CD4-positive, alpha-beta T cell (primary cell): ENCODE measurements around the gene CLDN1. TPM values are rescaled to one million over a fixed set of nuclear protein-coding genes. Genes with fewer than 3 reads are reported as not detected.

Experiments used
- ATAC-seq: fragments of 200-7000 bp; cut with Tn5 transposase; one replicate; pipeline ENCODE4 v1.10.0; 2022; ENCODE audit warnings: mild to moderate bottlenecking; ENCODE audit not compliant: poor library complexity
- CTCF ChIA-PET: fragments of 350-600 bp; sonication (Branson Sonifier 250); formaldehyde crosslinking; loops from one replicate; lab custom pipeline; 2021; ENCODE audit warnings: antibody characterized with exemption, inconsistent platforms; lab: Charles Lee
- POLR2A ChIA-PET: fragments of 350-600 bp; sonication (Branson Sonifier 250); formaldehyde crosslinking; loops from one replicate; lab custom pipeline; 2021; ENCODE audit warnings: antibody characterized with exemption, inconsistent platforms; lab: Charles Lee
- DNase-seq, 14 experiments: peaks; one replicate each; pipeline ENCODE4 v3.0.0-alpha.2; 2013 to 2020; ENCODE audit warnings: mixed read lengths in 2 of 14
- H3K27ac ChIP-seq, 2 donors: one replicate each; pipeline versions ENCODE4 v1.5.1 to v1.7.0; 2013; ENCODE audit warnings: low read length in 2 of 2, low read depth in 1 of 2, mild to moderate bottlenecking in 1 of 2
- H3K27me3 ChIP-seq, 2 experiments: 1 replicate in 1 of 2; 2 replicates in 1 of 2; pipeline versions ENCODE4 v1.6.1 to v1.7.0; 2013; ENCODE audit warnings: low read length in 2 of 2, control low read depth in 1 of 2, mild to moderate bottlenecking in 1 of 2, moderate library complexity in 1 of 2; ENCODE audit not compliant: insufficient read depth in 2 of 2, control insufficient read depth in 1 of 2
- H3K36me3 ChIP-seq: one replicate; pipeline ENCODE4 v1.6.1; 2013; ENCODE audit warnings: low read length, control low read depth; ENCODE audit not compliant: insufficient read depth
- H3K4me1 ChIP-seq: one replicate; pipeline ENCODE4 v1.6.1; 2013; ENCODE audit warnings: low read length, control low read depth; ENCODE audit not compliant: insufficient read depth
- H3K4me3 ChIP-seq: one replicate; pipeline ENCODE4 v1.5.1; 2013; ENCODE audit warnings: mild to moderate bottlenecking, low read length, moderate library complexity
- H3K9me3 ChIP-seq, 2 experiments: 1 replicate in 1 of 2; 2 replicates in 1 of 2; pipeline versions ENCODE4 v1.6.1 to v1.7.0; 2013; ENCODE audit warnings: low read length in 2 of 2, mild to moderate bottlenecking in 2 of 2, control low read depth in 1 of 2, moderate library complexity in 1 of 2; ENCODE audit not compliant: control insufficient read depth in 1 of 2, insufficient read depth in 1 of 2
- H3K27ac Mint-ChIP-seq: one replicate; pipeline ENCODE4 v1.8.0; 2020; ENCODE audit warnings: mixed read lengths
- H3K27me3 Mint-ChIP-seq: one replicate; pipeline ENCODE4 v1.8.0; 2021; ENCODE audit warnings: mixed read lengths
- H3K36me3 Mint-ChIP-seq: one replicate; pipeline ENCODE4 v1.8.0; 2021; ENCODE audit warnings: low read depth, mixed read lengths
- H3K4me1 Mint-ChIP-seq: one replicate; pipeline ENCODE4 v1.8.0; 2021; ENCODE audit warnings: low read depth, mixed read lengths
- H3K4me3 Mint-ChIP-seq: one replicate; pipeline ENCODE4 v1.8.0; 2020; ENCODE audit warnings: mild to moderate bottlenecking, mixed read lengths
- H3K9me3 Mint-ChIP-seq: one replicate; pipeline ENCODE4 v1.8.0; 2020; ENCODE audit warnings: mixed read lengths
- intact Hi-C, 2 experiments: fragments of 100-400 bp; cut with DNase I in 1 of 2; cut with micrococcal nuclease in 1 of 2; formaldehyde crosslinking; loops; one replicate each; pipeline versions ENCODE4 v1.15.1 to v1.9.0; 2023 to 2025; cut with DNase I, micrococcal nuclease
- total RNA-seq, 174 experiments: library from RNA in 2 of 174; stranded (reverse) in 2 of 174; gene quantifications; one replicate each; pipeline ENCODE4 v1.2.3 and lab custom pipeline; 2021 to 2026
- TF ChIP-seq, protein P1 (sequence below): fragments of 200-600 bp; IDR thresholded peaks from one replicate; pipeline ENCODE4 v1.8.0; 2022; ENCODE audit warnings: antibody characterized with exemption, mild to moderate bottlenecking

CLDN1 gene
- total RNA-seq, 2 experiments from 2014 or later = 0.80 to 0.95 TPM

DNA sequence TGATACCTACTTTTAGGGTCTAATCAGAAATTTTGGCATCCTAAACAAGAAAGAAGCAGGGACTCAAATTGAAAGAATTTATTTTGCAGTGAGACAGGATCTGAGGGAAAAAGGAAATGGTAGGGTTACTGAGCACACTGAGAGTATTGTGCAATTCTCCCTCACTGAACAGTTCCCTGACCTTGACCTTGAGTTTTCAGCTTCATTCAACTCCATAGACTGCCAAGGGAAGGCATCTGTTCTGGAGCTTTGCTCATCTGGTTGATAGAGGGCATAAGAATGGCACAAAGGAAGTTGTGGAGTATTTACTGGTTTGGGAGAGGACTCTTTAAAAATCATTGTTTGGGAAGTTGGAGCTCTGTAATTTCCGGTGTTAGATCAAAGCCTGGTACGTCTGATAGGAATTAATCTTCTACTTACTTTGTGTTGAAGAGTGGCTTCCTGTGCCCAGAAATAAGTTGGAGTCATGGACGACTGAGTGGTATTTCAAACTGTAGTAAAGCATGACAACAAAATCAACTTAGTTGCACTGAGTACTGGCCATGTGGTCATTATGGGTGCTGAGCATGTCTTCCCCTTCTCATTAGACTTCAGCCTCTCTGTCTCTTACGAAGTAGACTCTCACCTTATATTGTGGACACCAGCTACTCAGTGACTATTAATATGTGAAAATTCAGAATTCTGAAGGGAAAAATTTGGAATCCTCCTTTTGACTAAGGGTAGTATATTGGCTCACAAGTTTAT is 40.8 kb downstream of the CLDN1 start:
- H3K27ac ChIP-seq = no peak overlapping the region
- Mint-ChIP-seq H3K36me3 (peaks cover 5% of the 10 kb centered on the region), H3K4me1 (no peaks in the 10 kb centered on the region), H3K4me3 (no peak overlapping the region), H3K9me3 (peaks cover 9% of the 10 kb centered on the region), H3K27me3 (peaks cover 4% of the 10 kb centered on the region), H3K27ac (no peak overlapping the region)
- CTCF ChIA-PET = no interaction called here
- intact Hi-C loops = no loop called here
- H3K36me3 ChIP-seq = no peaks in the 10 kb centered on the region
- no peaks in the 10 kb centered on the region for H3K27me3 ChIP-seq
- POLR2A ChIA-PET = no interaction called here
- H3K4me3 ChIP-seq = no peak overlapping the region
- DNase-seq (no peak), ATAC-seq (no peak)
- H3K4me1 ChIP-seq = no peaks in the 10 kb centered on the region
- peaks cover 0 to 10% of the 10 kb centered on the region in 2 experiments for H3K9me3 ChIP-seq
- TF ChIP-seq, protein P1, sequence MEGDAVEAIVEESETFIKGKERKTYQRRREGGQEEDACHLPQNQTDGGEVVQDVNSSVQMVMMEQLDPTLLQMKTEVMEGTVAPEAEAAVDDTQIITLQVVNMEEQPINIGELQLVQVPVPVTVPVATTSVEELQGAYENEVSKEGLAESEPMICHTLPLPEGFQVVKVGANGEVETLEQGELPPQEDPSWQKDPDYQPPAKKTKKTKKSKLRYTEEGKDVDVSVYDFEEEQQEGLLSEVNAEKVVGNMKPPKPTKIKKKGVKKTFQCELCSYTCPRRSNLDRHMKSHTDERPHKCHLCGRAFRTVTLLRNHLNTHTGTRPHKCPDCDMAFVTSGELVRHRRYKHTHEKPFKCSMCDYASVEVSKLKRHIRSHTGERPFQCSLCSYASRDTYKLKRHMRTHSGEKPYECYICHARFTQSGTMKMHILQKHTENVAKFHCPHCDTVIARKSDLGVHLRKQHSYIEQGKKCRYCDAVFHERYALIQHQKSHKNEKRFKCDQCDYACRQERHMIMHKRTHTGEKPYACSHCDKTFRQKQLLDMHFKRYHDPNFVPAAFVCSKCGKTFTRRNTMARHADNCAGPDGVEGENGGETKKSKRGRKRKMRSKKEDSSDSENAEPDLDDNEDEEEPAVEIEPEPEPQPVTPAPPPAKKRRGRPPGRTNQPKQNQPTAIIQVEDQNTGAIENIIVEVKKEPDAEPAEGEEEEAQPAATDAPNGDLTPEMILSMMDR = no peak

DNA sequence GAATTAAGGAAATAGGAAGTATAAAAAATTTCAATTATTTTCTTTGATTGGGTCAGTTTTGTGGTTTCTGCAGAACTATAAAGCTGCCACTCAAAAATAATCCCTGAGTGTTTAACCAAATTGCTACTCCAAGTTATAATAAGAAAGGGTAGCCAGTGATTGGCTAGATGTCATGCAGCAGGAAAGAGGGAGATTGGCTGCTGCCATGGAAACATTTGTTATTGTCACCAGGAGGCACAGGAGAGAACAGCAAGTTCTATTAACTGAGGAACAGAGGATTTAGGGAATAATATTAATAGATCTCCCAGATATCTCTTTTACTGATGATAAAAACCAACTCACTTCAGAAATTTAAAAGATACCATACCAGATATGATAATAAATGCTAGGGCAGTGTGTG is 42.6 kb downstream of the CLDN1 start:
- intact Hi-C loops = no loop called here
- H3K27ac ChIP-seq = no peak overlapping the region
- CTCF ChIA-PET = no interaction called here
- H3K4me1 Mint-ChIP-seq = no peaks in the 10 kb centered on the region
- no peaks in the 10 kb centered on the region for H3K4me1 ChIP-seq
- H3K4me3 ChIP-seq = no peak overlapping the region
- H3K27me3 ChIP-seq = no peaks in the 10 kb centered on the region
- H3K36me3 ChIP-seq = no peaks in the 10 kb centered on the region
- H3K36me3 Mint-ChIP-seq = no peaks in the 10 kb centered on the region
- no peak for DNase-seq
- no peaks in the 10 kb centered on the region for H3K9me3 ChIP-seq
- ATAC-seq = no peak
- TF ChIP-seq, protein P1 = no peak
- H3K4me3 Mint-ChIP-seq = no peak overlapping the region
- peaks cover 4% of the 10 kb centered on the region for H3K27me3 Mint-ChIP-seq
- POLR2A ChIA-PET = no interaction called here
- no peak overlapping the region for H3K27ac Mint-ChIP-seq
- H3K9me3 Mint-ChIP-seq = no peaks in the 10 kb centered on the region

DNA sequence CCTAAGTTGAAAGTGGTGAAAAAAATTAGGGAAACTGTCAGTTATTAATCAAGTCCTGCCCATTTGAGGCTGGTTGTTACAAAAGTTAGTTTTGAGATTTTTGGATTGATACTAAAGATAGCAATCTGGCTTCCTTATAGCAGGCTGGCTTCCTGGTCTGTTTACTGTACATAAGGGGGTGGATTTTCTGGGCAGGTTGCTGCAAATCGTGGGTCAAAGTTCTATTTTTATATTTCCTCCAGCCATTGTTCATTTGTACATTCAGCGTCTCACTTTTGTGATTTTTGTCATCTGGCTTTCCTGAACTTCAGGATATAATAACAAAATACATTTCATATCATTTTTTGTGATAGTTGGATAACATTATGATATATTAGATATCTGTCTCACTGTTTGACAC is 49.5 kb downstream of the CLDN1 start:
- no peaks in the 10 kb centered on the region for H3K27me3 ChIP-seq
- ChIA-PET POLR2A (no interaction called here), CTCF (no interaction called here)
- no peaks in the 10 kb centered on the region for H3K36me3 Mint-ChIP-seq
- no peaks in the 10 kb centered on the region for H3K27me3 Mint-ChIP-seq
- no peak overlapping the region for H3K27ac ChIP-seq
- DNase-seq (no peak), ATAC-seq (no peak)
- no peak overlapping the region for H3K4me3 ChIP-seq
- H3K9me3 ChIP-seq = no peaks in the 10 kb centered on the region
- no peaks in the 10 kb centered on the region for H3K4me1 Mint-ChIP-seq
- no peaks in the 10 kb centered on the region for H3K9me3 Mint-ChIP-seq
- TF ChIP-seq, protein P1 = no peak
- no peak overlapping the region for H3K27ac Mint-ChIP-seq
- H3K4me3 Mint-ChIP-seq = no peak overlapping the region
- no peaks in the 10 kb centered on the region for H3K4me1 ChIP-seq
- no peaks in the 10 kb centered on the region for H3K36me3 ChIP-seq
- intact Hi-C loops = no loop called here
